ENCODE data around the gene DAP. TPM values are rescaled to one million over a fixed set of nuclear protein-coding genes. Genes with fewer than 3 reads are reported as not detected.
A peak's percentile ranks its signal among the peaks of the same experiment; 100 is the strongest.
"Not testable (repeated sequence)": the region's sequence is repeated elsewhere in the genome, so short reads cannot be mapped to it uniquely, and the experiment has no call there.

DAP gene
- total RNA-seq, 1 donor from 2014 or later, result 26.2 TPM

- DNase-seq, result no peak
These were observed 26.9 kb downstream of the DAP start for GRCh38 chr5:10734037-10734709.

- no peak for DNase-seq
These were observed 27.6 kb downstream of the DAP start for GRCh38 chr5:10733426-10733825.

GRCh38 chr5:10731913-10732312, 29.1 kb downstream of the DAP start:
- DNase-seq, result no peak

- DNase-seq, result no peak
These were observed 31.0 kb downstream of the DAP start for GRCh38 chr5:10730043-10730351.

GRCh38 chr5:10729320-10730042, 31.6 kb downstream of the DAP start:
- DNase-seq, result peak; percentile 9

- no peak for DNase-seq
These were observed 32.4 kb downstream of the DAP start for GRCh38 chr5:10728679-10729078.

- no peak for DNase-seq
These were observed 33.2 kb downstream of the DAP start for GRCh38 chr5:10727861-10728260.

GRCh38 chr5:10726913-10727517, 34.0 kb downstream of the DAP start:
- DNase-seq, result no peak

- DNase-seq, result no peak
These were observed 34.7 kb downstream of the DAP start for GRCh38 chr5:10726179-10726912.

- no peak for DNase-seq
These were observed 35.4 kb downstream of the DAP start for GRCh38 chr5:10725636-10726035.

- DNase-seq, result no peak
These were observed 36.1 kb downstream of the DAP start for GRCh38 chr5:10724781-10725507.

- no peak for DNase-seq
These were observed 37.5 kb downstream of the DAP start for GRCh38 chr5:10723514-10723913.

GRCh38 chr5:10720766-10721165, 40.3 kb downstream of the DAP start:
- DNase-seq, result not testable (repeated sequence)

- DNase-seq, result no peak
These were observed 41.1 kb downstream of the DAP start for GRCh38 chr5:10719965-10720364.

GRCh38 chr5:10718617-10719016, 42.4 kb downstream of the DAP start:
- not testable (repeated sequence) for DNase-seq

- DNase-seq, result not testable (repeated sequence)
These were observed 44.2 kb downstream of the DAP start for GRCh38 chr5:10716825-10717224.

GRCh38 chr5:10715605-10716290, 45.3 kb downstream of the DAP start:
- DNase-seq, result no peak

GRCh38 chr5:10712574-10713366, 48.3 kb downstream of the DAP start:
- DNase-seq, result no peak

- no peak for DNase-seq
These were observed 49.5 kb downstream of the DAP start for GRCh38 chr5:10711562-10711961.

GRCh38 chr5:10710513-10711128, 50.4 kb downstream of the DAP start:
- DNase-seq, result no peak

All from tongue (tissue), 2 donors.